Hepatocyte (in vitro differentiated cells): Measurements from ENCODE around the gene GRAMD1A. TPM values are rescaled to one million over a fixed set of nuclear protein-coding genes. Genes with fewer than 3 reads are reported as not detected.

Experiments
- DNase-seq: peaks from one replicate; pipeline ENCODE4 v3.0.0-alpha.2; 2016; ENCODE audit warnings: low spot score
- H2AFZ ChIP-seq: fragments of 200-600 bp; sonication (generic); 2 replicates; pipeline ENCODE4 v1.6.0; 2016; ENCODE audit warnings: antibody characterized with exemption, mild to moderate bottlenecking
- H3K27ac ChIP-seq: fragments of 200-600 bp; sonication (generic); 2 replicates; pipeline ENCODE4 v1.5.1; 2016; ENCODE audit warnings: mild to moderate bottlenecking
- H3K27me3 ChIP-seq: fragments of 200-600 bp; sonication (generic); 2 replicates; pipeline ENCODE4 v1.6.1; 2016
- H3K36me3 ChIP-seq: fragments of 200-600 bp; sonication (generic); replicated peaks from 2 replicates; pipeline ENCODE4 v1.5.1; 2016; ENCODE audit warnings: low read depth; ENCODE audit not compliant: insufficient read depth
- H3K4me1 ChIP-seq: fragments of 200-600 bp; sonication (generic); 2 replicates; pipeline ENCODE4 v1.5.1; 2016; ENCODE audit warnings: mild to moderate bottlenecking, moderate library complexity; ENCODE audit not compliant: insufficient read depth
- H3K4me2 ChIP-seq: fragments of 200-600 bp; sonication (generic); 2 replicates; pipeline ENCODE4 v1.6.0; 2016
- H3K4me3 ChIP-seq: fragments of 200-600 bp; sonication (generic); 2 replicates; pipeline ENCODE4 v1.5.1; 2016; ENCODE audit warnings: mild to moderate bottlenecking
- H3K79me2 ChIP-seq: fragments of 200-600 bp; sonication (generic); 2 replicates; pipeline ENCODE4 v1.6.0; 2017; ENCODE audit warnings: mild to moderate bottlenecking
- H3K9me2 ChIP-seq: fragments of 200-600 bp; sonication (generic); replicated peaks from 2 replicates; pipeline ENCODE4 v1.6.0; 2017; ENCODE audit warnings: mild to moderate bottlenecking; ENCODE audit not compliant: insufficient read depth
- H3K9me3 ChIP-seq: fragments of 200-600 bp; sonication (generic); 2 replicates; pipeline ENCODE4 v1.5.1; 2016; ENCODE audit warnings: low read depth, mild to moderate bottlenecking
- H4K20me1 ChIP-seq: fragments of 200-600 bp; sonication (generic); 2 replicates; pipeline ENCODE4 v1.6.0; 2016; ENCODE audit warnings: mild to moderate bottlenecking; ENCODE audit not compliant: insufficient read depth, poor library complexity, severe bottlenecking
- EZH2 ChIP-seq: fragments of 200-600 bp; sonication (generic); IDR thresholded peaks from 2 replicates; pipeline ENCODE4 v1.6.1; 2016; ENCODE audit warnings: antibody characterized with exemption, mild to moderate bottlenecking, borderline replicate concordance
- EZH2phosphoT487 ChIP-seq: fragments of 200-600 bp; sonication (generic); IDR thresholded peaks from one replicate; pipeline ENCODE4 v1.6.1; 2018; ENCODE audit warnings: antibody characterized with exemption, mild to moderate bottlenecking, low read depth, moderate library complexity; ENCODE audit not compliant: unreplicated experiment, severe bottlenecking
- WGBS: methylation state at CpG from one replicate; pipeline ENCODE4 v1.1.6; 2016; ENCODE audit warnings: low lambda C conversion rate; ENCODE audit errors: missing lambda C conversion rate; 5-methylcytosine and 5-hydroxymethylcytosine counted together
- polyA plus RNA-seq: library from polyadenylated mRNA; unstranded; fragments of >200 nt; fragmentation: Nextera tagmentation; extraction: Ambion mirVana; gene quantifications from 2 replicates; pipeline ENCODE4 v1.2.1, GENCODE V29; 2016
- total RNA-seq: library from RNA; depleted of rRNA; stranded (reverse); fragments of >200 nt; gene quantifications from 2 replicates; pipeline ENCODE4 v1.2.3, GENCODE V29; 2014
- TF ChIP-seq, protein P1 (sequence below): fragments of 200-600 bp; sonication (generic); IDR thresholded peaks from 2 replicates; pipeline ENCODE4 v1.5.1; 2016; ENCODE audit warnings: antibody characterized with exemption, mild to moderate bottlenecking; ENCODE audit not compliant: poor library complexity

GRAMD1A gene
- total and polyA plus RNA-seq, 2 experiments from 2014 or later, result 34.8 to 92.4 TPM

DNA sequence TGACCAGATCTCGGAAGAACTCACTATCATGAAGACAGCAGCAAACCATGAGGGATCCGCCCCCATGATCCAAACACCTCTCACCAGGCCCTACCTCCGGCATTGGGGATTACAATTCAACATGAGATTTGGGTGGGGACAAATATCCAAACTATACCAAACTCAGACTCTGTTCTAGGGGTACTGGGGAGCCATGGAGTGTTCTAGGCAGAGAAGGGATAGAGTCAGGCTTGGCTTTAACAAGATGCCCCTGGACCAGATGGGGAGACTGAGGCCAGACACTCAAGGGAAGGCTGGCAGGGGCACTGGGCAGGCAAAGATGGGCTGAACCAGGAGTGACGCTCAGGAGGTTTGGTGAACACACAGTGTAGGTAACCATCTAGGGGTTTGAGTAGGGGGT, 18.3 kb downstream of the GRAMD1A start:
- H2AFZ ChIP-seq, result no peak overlapping the region
- no peak for DNase-seq
- no peak overlapping the region for H3K4me2 ChIP-seq
- H4K20me1 ChIP-seq, result no peaks in the 10 kb centered on the region
- no peaks in the 10 kb centered on the region for H3K36me3 ChIP-seq
- H3K79me2 ChIP-seq, result no peaks in the 10 kb centered on the region
- 92% methylated on average over 4 of the region's 4 CpGs for WGBS
- no peak for TF ChIP-seq EZH2phosphoT487
- TF ChIP-seq EZH2, result no peak
- TF ChIP-seq, protein P1, sequence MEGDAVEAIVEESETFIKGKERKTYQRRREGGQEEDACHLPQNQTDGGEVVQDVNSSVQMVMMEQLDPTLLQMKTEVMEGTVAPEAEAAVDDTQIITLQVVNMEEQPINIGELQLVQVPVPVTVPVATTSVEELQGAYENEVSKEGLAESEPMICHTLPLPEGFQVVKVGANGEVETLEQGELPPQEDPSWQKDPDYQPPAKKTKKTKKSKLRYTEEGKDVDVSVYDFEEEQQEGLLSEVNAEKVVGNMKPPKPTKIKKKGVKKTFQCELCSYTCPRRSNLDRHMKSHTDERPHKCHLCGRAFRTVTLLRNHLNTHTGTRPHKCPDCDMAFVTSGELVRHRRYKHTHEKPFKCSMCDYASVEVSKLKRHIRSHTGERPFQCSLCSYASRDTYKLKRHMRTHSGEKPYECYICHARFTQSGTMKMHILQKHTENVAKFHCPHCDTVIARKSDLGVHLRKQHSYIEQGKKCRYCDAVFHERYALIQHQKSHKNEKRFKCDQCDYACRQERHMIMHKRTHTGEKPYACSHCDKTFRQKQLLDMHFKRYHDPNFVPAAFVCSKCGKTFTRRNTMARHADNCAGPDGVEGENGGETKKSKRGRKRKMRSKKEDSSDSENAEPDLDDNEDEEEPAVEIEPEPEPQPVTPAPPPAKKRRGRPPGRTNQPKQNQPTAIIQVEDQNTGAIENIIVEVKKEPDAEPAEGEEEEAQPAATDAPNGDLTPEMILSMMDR, result no peak
- no peaks in the 10 kb centered on the region for H3K27me3 ChIP-seq
- H3K9me3 ChIP-seq, result no peaks in the 10 kb centered on the region
- H3K4me3 ChIP-seq, result no peak overlapping the region
- no peaks in the 10 kb centered on the region for H3K9me2 ChIP-seq
- H3K27ac ChIP-seq, result no peak overlapping the region
- no peaks in the 10 kb centered on the region for H3K4me1 ChIP-seq

DNA sequence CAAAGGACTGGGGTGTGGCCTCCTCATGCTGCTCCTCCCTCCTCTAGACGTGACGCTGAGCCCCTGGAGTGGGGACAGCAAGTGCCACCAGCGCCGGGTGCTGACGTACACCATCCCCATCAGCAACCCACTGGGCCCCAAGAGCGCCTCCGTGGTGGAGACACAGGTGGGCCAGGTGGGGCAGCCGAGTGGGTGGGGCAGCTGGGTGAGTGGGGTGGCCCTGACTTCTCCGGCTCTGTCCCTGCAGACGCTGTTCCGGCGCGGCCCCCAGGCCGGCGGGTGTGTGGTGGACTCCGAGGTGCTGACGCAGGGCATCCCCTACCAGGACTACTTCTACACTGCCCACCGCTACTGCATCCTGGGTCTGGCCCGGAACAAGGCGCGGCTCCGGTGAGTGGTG, 19.0 kb downstream of the GRAMD1A start:
- H3K9me3 ChIP-seq, result no peaks in the 10 kb centered on the region
- H2AFZ ChIP-seq, result no peak overlapping the region
- no peaks in the 10 kb centered on the region for H3K36me3 ChIP-seq
- no peak for DNase-seq
- no peaks in the 10 kb centered on the region for H4K20me1 ChIP-seq
- TF ChIP-seq, protein P1, result no peak
- TF ChIP-seq EZH2 (no peak), EZH2phosphoT487 (no peak)
- H3K79me2 ChIP-seq, result no peaks in the 10 kb centered on the region
- WGBS, result 94% methylated on average over 16 of the region's 22 CpGs
- no peaks in the 10 kb centered on the region for H3K4me1 ChIP-seq
- H3K27me3 ChIP-seq, result no peaks in the 10 kb centered on the region
- H3K9me2 ChIP-seq, result no peaks in the 10 kb centered on the region
- no peak overlapping the region for H3K27ac ChIP-seq
- H3K4me2 ChIP-seq, result no peak overlapping the region
- no peak overlapping the region for H3K4me3 ChIP-seq

DNA sequence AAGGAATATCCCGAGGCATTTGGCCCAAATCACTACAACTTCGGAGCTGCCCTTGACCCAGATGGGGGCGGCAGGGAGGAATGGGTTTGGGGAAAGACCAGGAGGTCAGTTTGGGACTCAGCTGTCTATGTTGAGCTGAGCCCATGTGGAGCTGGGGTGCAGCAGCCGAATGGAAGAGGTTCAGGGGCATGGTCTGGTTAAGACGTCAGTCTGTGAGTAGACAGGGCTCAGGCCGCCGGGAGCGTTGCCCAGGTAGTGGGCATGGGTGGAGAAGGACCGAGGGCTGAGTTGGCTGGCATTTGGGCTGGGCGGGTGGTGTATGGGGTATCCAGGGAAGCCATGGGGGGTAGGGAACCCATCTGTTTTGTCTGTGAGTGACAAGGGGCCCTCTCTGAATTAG, 20.9 kb downstream of the GRAMD1A start:
- Histone ChIP-seq H4K20me1 (no peaks in the 10 kb centered on the region), H3K9me3 (no peaks in the 10 kb centered on the region), H3K4me2 (no peak overlapping the region), H3K79me2 (no peaks in the 10 kb centered on the region), H2AFZ (no peak overlapping the region), H3K27ac (no peak overlapping the region), H3K4me1 (no peaks in the 10 kb centered on the region), H3K27me3 (no peaks in the 10 kb centered on the region), H3K4me3 (no peak overlapping the region), H3K9me2 (no peaks in the 10 kb centered on the region), H3K36me3 (no peaks in the 10 kb centered on the region)
- no peak for DNase-seq
- 96% methylated on average over 9 of the region's 10 CpGs for WGBS
- TF ChIP-seq EZH2phosphoT487 (no peak), EZH2 (no peak)
- TF ChIP-seq, protein P1, result no peak

DNA sequence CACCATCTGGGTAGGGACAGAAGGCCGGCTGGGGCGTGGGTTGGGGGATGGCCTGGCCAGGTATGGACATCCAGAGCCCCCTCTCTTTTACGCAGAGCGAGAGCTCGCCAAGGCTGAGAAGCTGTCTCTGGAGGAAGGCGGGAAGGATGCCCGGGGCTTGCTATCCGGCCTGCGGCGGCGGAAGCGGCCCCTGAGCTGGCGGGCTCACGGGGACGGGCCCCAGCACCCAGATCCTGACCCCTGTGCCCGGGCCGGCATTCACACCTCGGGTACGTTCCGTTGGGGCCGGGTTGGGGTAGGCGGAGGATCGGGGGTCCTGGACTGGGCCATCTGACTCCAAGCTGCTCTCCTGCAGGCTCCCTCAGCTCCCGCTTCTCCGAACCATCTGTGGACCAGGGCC, 21.5 kb downstream of the GRAMD1A start:
- no peaks in the 10 kb centered on the region for H3K36me3 ChIP-seq
- no peak for DNase-seq
- H3K79me2 ChIP-seq, result no peaks in the 10 kb centered on the region
- no peaks in the 10 kb centered on the region for H4K20me1 ChIP-seq
- no peaks in the 10 kb centered on the region for H3K9me2 ChIP-seq
- H3K27ac ChIP-seq, result no peak overlapping the region
- no peaks in the 10 kb centered on the region for H3K27me3 ChIP-seq
- H3K4me2 ChIP-seq, result no peak overlapping the region
- no peaks in the 10 kb centered on the region for H3K4me1 ChIP-seq
- H3K9me3 ChIP-seq, result no peaks in the 10 kb centered on the region
- TF ChIP-seq, protein P1, result no peak
- TF ChIP-seq EZH2 (no peak), EZH2phosphoT487 (no peak)
- H2AFZ ChIP-seq, result no peak overlapping the region
- H3K4me3 ChIP-seq, result no peak overlapping the region
- 99% methylated on average over 25 of the region's 25 CpGs for WGBS
